Activated CD8-positive, alpha-beta memory T cell treated with anti-CD3 and anti-CD28 coated beads for 48 hours (primary cell): ENCODE results near the gene BBOX1.
"Not testable (repeated sequence)": the region's sequence is repeated elsewhere in the genome, so short reads cannot be mapped to it uniquely, and the experiment has no call there.

ENCODE experiments used
- DNase-seq, 3 experiments: peaks; one replicate each; pipeline ENCODE4 v3.0.0-alpha.2; 2020; ENCODE audit warnings: low read depth in 2 of 3, low spot score in 2 of 3

The BBOX1 gene, protein sequence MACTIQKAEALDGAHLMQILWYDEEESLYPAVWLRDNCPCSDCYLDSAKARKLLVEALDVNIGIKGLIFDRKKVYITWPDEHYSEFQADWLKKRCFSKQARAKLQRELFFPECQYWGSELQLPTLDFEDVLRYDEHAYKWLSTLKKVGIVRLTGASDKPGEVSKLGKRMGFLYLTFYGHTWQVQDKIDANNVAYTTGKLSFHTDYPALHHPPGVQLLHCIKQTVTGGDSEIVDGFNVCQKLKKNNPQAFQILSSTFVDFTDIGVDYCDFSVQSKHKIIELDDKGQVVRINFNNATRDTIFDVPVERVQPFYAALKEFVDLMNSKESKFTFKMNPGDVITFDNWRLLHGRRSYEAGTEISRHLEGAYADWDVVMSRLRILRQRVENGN

DNA sequence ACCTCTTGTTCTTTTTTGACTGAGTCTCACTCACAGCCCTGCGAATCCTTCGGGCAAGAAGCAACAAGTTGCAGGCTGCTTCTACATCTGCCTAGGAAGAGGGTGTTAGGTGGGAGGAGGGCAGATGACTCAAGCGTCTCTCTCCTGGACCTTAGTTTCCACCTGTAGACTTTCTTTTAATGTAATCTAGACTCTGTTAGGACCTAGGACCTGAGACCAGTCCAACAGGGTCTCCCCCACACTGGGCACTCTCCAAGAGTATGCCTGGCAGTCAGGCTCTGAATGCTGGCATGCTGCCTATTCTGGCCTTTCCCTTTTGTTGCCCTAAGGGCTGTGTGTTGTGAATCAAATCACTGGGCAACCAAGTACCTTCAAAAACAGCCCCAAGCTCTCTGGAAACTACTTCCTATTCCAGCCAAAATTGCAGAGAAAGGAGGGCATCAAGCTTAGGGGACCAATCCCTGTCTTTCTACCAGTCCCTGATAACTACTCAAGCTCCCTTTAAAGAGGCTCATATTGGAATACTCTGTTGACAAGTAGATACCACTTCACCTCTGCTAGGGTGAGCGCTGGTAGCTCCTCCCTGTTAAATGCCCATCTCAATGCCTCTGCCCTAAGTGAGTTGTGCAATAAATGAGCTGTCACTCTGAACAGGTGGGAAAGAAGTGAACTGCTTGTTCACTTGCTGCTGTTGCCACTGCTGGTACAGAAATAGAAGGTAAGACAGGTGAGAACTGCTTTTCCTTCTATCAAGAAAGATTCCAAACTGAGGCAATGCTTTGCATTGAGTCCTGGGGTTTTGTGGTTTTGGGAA, at the start of gene BBOX1:
TSS of gene BBOX1 (plus strand) at position 514 of the 814 bp plus-strand sequence. CDS start 14,616 bp downstream, outside the sequence.
- no peak for DNase-seq

GRCh38 chr11:26992031-26992541, 48.5 kb upstream of the BBOX1 start:
- no peak for DNase-seq

DNA sequence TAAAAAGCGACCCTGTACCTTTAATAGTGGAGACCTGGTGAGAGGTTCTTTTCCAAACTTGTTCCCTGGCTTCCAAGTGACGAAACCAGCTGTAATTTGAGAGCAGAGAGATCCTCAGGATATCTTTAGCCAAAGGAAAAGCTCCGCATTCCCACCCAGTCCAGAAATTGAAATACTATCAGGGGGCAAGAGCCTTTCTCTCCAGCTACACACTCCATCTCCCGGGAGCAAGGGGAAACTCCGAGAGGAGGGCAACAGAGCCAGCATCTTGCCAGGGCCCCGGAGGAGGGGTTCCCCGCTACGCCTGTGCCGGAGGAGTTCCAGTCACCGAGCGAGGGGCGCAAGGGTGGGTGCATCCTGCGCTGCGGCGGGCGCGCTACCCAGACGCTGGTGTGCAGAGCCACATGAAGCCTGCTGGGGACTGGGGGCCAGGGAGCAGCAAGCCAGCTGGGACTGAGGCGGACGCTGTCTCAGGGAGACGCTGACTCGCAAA, 46.6 kb upstream of the BBOX1 start, which contains the start of gene FIBIN:
TSS of gene FIBIN (plus strand) at position 148 of the 493 bp plus-strand sequence. CDS start 415 bp downstream, outside the sequence.
- no peak for DNase-seq

- no peak for DNase-seq
These were observed 46.0 kb upstream of the BBOX1 start for GRCh38 chr11:26994631-26995095.

DNA sequence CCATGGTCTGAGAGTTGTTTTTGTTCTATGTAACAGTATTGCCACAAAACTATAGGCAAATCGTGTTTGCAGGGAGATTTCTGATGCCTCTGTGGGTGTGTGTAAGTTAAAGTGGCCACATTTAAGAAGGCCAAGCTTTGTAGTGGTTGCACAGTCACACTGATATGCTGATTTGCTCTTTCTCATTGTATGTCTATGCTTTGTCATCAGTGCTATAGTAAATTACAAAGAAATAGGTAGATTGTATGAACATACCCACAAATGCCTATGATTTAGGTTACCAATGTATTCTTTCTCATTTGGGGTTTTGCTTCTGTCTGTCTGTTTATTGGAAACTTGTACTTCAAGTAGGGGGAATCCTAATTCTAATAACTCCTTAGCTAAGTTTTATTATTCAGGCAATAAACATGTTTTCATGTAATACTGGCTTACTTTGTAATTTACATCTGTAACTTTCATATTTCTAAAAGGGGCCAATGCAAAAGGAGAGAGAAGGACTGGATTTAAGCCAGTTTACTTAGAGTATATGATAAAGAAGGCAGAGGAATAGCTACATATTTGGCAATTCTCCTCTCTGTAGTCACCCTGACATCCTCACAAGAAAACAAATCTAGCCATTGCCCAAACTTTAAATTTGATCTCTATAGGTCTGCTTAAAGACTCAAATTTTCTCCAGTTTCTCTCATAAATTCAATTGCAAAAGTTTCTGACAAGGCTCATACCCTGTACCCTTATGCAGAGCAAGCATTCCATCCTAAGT, 44.7 kb upstream of the BBOX1 start:
- no peak for DNase-seq

DNA sequence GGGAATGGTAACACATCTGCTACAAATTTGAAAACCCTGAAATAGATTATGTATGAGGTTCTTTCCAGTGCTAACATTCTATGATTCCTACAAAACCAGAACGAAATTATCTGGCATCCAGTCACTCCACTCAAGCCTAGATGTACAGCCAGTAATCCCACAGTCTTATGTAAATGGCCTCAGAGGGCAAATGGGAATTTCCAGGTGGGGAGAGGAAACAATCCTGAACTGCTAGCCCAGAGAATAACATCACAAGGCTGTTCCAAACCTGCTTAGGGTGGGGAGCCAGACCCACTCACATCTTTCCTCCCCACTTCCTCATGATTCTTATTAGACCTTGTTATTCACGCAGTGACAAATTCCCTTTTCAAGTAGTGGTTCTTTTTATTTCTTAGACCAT, 43.2 kb upstream of the BBOX1 start:
- DNase-seq, result no peak

DNA sequence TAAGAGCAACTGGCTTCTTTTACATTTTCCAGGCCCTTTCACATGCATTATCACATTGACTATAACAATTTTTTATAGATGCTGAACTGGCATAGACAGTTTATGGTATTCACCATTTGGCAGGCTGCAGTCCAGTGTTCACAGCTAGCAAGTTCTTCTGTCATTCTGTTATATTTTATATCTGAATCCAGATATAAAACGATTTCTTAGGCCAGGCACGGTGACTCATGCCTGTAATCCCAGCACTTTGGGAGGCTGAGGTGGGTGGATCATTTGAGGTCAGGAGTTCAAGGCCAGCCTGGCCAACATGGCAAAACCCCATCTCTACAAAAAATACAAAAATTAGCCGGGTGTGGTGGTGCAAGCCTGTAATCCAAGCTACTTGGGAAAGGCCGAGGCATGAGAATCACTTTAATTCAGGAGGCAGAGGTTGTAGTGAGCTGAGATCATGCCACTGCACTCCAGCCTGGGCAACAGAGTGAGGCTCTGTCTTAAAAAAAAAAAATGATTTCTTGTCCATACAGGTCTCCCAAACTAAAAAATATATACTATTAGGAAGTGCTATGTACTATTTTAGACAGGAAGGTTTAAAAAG, 39.4 kb upstream of the BBOX1 start:
- DNase-seq, result not testable (repeated sequence)

DNA sequence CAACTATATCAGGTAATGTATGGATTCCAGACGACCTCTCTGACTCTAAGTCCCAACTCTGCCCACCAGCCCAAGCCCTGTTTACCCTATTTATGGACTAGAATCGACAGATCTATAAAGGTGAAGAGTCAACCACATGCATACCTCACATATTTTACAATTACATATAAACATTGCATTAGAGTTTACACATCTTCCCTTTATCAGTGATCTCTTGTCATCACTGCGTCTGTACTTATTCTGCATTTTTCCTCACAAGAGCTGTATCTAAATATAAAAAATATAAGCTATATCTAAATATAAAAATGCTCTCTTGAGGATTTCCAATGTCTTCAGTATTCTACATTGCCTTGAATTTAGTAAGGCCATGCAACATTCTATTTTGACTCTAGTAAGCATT, 38.2 kb upstream of the BBOX1 start:
- DNase-seq, result no peak

DNA sequence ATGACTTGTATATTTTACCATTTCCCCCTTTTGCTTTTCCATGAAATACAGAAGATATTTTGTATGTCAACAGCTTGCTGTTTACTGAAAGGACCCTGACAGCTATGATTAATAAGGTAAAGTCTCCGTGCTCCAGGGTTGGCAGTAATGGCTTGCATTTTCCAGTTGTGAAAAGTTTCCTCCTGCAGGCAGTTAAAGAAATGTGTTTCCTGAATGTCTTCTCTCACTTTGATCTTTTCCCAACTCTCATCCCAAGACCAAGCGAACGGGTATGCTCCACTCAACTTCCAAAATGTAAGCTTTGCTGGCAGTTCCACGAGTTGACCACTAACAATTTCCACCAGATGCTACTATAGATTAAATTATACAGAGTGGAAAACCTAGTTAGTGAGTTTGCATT, 37.8 kb upstream of the BBOX1 start:
- no peak for DNase-seq

- DNase-seq, result no peak
These were observed 36.5 kb upstream of the BBOX1 start for GRCh38 chr11:27004103-27004502.

- DNase-seq, result no peak
These were observed 31.6 kb upstream of the BBOX1 start for GRCh38 chr11:27008811-27009535.

GRCh38 chr11:27011560-27012233, 28.9 kb upstream of the BBOX1 start:
- DNase-seq, result no peak

- no peak for DNase-seq
These were observed 28.2 kb upstream of the BBOX1 start for GRCh38 chr11:27012234-27012921.

- no peak for DNase-seq
These were observed 26.7 kb upstream of the BBOX1 start for GRCh38 chr11:27013781-27014361.

GRCh38 chr11:27018902-27019529, 21.6 kb upstream of the BBOX1 start:
- DNase-seq, result no peak

DNA sequence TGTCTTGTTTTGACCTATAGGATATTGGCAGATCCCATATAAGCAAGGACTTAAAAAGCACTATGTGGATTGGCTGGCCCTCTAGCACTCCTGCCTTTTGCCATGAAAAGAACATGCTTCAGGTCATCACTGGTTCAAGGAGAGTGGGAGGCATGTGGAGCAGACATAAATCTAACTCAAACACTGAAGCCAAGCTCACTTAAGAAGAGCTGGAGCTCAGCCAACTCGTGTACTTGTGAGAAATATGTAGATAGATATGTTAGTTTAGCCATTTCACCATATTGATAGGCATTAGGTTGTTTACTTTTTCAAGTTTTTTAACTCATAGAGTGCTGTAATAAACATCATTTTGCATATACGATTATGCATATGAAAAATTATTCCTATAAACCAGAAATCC, 19.9 kb upstream of the BBOX1 start:
- no peak for DNase-seq

DNA sequence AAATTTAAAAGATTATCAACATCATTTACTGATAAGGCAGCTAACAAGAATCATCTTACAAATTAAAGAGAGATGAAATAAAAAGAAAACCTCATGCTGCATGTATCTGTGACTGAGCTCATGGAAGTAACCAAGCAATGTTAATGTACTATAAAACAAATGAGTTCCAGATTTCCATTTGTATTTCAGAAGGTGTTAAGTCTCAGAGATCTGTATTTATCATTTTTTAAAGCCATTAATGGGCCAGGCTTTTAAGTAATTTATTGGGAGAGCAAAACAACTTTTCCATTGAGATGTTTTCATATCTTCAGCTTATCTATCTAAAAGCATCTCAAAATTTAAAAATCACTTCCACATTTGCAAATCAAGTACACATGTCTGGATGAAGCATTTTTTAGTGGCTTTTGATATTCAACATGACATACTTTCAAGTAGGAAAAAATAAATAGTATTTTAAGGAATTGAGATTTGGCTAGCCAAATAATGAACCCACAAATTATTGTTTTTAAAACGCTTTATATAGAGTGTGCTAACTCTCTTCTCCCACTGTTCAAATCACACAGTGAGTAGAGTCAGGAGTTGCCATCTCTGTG, 17.9 kb upstream of the BBOX1 start:
- no peak for DNase-seq
